Measurements from ENCODE around the gene C16orf46.
A peak's percentile ranks its signal among the peaks of the same experiment; 100 is the strongest.

Gene C16orf46

DNA sequence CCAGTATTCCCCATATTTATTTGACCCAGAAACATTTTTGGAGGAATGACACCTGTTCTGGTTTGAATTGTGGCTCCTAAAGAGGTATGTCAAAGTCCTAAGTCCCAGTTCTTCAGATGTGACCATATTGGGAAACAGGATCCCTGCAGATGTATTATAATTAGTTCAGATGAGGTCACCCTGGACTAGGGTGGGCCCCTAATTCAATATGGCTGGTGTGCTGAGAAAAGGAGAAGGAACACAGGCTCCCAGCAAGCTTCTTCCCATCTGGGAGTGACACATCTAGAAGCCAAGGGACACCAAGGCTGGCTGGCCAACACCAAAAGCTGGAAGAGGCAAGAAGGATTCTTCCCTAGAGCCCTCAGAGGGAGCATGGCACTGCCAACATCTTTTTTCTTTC lies 22.9 kb upstream of the C16orf46 start:
- Histone ChIP-seq H3K36me3 (ENCODE audit: control insufficient read depth, insufficient read depth, low read length) (peaks cover 4% of the 10 kb centered on the region), H3K27me3 (ENCODE audit: control insufficient read depth, insufficient read depth, low read length) (no peaks in the 10 kb centered on the region), H3K9ac (ENCODE audit: low read depth, low read length) (no peak overlapping the region), H3K9me3 (ENCODE audit: control insufficient read depth, insufficient read depth, low read length) (no peaks in the 10 kb centered on the region), H3K4me1 (ENCODE audit: control insufficient read depth, insufficient read depth, low read length) (peaks cover 3% of the 10 kb centered on the region), H3K4me3 (ENCODE audit: low read depth, low read length) (no peak overlapping the region)

DNA sequence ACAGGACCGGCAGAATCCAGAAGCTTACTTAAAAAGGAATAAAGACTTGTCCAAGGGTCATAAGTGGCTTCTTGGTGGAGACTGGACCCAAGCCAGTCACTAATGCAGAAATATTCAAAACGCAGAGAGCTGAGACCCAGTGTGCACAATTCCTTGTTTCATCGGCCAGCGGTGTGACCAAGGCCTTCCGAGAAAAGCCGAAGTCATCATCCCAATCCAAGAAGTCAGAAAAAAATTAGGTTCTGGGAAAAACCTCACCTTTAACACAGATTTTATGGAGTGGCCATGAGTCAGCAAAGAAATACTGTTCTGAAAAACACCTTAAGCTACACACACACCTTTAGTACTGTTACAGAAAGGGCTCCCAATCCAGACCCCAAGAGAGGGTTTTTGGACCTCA lies 20.2 kb upstream of the C16orf46 start:
- Histone ChIP-seq H3K4me3 (ENCODE audit: low read depth, low read length) (no peak overlapping the region), H3K27me3 (ENCODE audit: control insufficient read depth, insufficient read depth, low read length) (no peaks in the 10 kb centered on the region), H3K4me1 (ENCODE audit: control insufficient read depth, insufficient read depth, low read length) (peaks cover 6% of the 10 kb centered on the region), H3K9ac (ENCODE audit: low read depth, low read length) (no peak overlapping the region), H3K9me3 (ENCODE audit: control insufficient read depth, insufficient read depth, low read length) (no peaks in the 10 kb centered on the region), H3K36me3 (ENCODE audit: control insufficient read depth, insufficient read depth, low read length) (peaks cover 4% of the 10 kb centered on the region)

DNA sequence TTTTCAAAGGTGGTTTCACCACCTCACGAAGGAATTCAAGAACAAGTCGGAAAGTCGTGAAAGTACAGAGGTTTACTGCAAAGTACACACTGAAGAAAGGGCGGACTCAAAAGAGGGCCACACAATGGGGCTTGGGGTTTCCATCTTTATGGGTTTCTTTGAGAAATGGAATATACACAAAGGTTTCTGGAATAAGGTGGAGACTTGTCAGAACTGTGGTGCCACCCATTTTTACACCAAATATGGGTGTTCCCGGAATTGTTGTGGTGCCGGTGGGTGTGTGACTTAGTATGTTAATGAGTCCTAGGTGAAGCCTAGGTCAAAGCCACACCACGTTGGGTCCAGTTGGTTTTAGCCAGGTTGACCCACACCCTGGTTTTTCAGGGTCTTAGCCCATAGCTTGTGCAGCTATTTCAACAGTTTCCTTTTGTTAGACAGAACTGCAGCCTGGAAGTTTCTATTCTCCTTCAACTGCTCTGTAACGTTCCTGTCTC lies 19.7 kb upstream of the C16orf46 start:
- Histone ChIP-seq H3K4me3 (ENCODE audit: low read depth, low read length) (peak overlapping the region; percentile 43), H3K9ac (ENCODE audit: low read depth, low read length) (no peak overlapping the region)

DNA sequence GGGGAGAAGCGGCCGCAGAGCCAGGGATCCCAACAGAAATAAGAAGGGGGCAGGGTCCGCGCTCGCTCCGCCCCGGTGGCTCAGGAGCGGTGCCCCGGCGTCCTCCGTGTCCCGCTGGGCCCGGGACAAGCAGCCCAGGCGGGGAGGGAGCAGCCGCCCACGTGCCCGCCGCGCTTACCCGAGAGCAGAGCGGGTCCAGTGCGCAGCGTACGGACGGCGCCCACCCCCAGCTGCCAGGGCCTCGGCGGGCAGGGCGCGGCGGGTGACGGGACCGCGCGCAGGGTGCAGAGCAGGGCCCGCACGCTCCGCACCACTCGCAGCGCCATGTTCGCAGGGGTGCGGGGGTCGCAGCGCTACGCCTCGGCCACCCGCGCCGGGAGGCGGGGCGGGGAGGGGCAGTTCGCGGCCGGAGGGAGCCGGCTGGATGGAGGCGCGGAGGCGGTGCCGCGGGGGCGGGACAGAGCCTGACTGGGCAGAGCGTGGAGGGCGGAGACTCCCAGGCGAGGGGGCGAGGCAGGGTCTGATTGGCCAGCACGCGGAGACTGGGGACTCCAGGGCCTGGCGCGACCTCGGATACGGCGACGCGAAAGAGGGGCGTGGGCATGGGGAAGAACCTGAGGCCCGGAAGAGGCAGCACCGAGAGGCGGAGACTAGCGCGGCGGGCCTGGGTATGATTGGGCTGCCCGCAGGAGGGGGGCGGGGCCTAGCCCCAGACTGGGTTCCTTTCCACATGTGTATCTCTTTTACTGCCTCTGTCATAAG lies 19.1 kb upstream of the C16orf46 start, which contains the start of gene GCSH:
TSS of gene GCSH (minus strand) at position 443 of the 762 bp plus-strand sequence. CDS start at position 326, 117 bp downstream.
- Histone ChIP-seq H3K9ac (ENCODE audit: low read depth, low read length) (peak within 1 kb of the TSS; percentile 37), H3K4me3 (ENCODE audit: low read depth, low read length) (peak within 1 kb of the TSS; percentile 73), H3K36me3 (ENCODE audit: control insufficient read depth, insufficient read depth, low read length) (peaks cover 4% of the 10 kb centered on the region), H3K27me3 (ENCODE audit: control insufficient read depth, insufficient read depth, low read length) (no peaks in the 10 kb centered on the region), H3K9me3 (ENCODE audit: control insufficient read depth, insufficient read depth, low read length) (no peaks in the 10 kb centered on the region), H3K4me1 (ENCODE audit: control insufficient read depth, insufficient read depth, low read length) (peaks cover 6% of the 10 kb centered on the region)

More for the DNA sequence above, 19.7 kb upstream of the C16orf46 start:
- H3K27me3 ChIP-seq (ENCODE audit: control insufficient read depth, insufficient read depth, low read length), result no peaks in the 10 kb centered on the region
- no peaks in the 10 kb centered on the region for H3K9me3 ChIP-seq (ENCODE audit: control insufficient read depth, insufficient read depth, low read length)
- H3K36me3 ChIP-seq (ENCODE audit: control insufficient read depth, insufficient read depth, low read length), result peaks cover 4% of the 10 kb centered on the region
- H3K4me1 ChIP-seq (ENCODE audit: control insufficient read depth, insufficient read depth, low read length), result peaks cover 6% of the 10 kb centered on the region

DNA sequence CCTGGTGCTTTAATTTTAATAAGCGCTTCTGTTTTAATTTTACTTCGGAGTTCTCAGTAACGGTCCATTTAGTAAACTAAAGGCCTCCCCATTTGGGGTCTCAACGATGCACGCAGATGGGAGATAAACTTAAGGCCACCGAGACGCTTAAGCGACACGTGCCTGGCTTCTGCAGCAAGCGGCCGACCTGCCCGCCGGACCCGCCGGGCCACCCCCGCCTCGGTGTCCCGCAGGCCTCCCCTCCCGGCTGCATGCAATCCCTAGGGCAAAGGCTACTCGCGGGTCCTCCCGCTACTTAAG lies 18.6 kb upstream of the C16orf46 start:
- Histone ChIP-seq H3K4me3 (ENCODE audit: low read depth, low read length) (peak overlapping the region; percentile 73), H3K27me3 (ENCODE audit: control insufficient read depth, insufficient read depth, low read length) (no peaks in the 10 kb centered on the region), H3K9me3 (ENCODE audit: control insufficient read depth, insufficient read depth, low read length) (no peaks in the 10 kb centered on the region), H3K36me3 (ENCODE audit: control insufficient read depth, insufficient read depth, low read length) (peaks cover 4% of the 10 kb centered on the region), H3K9ac (ENCODE audit: low read depth, low read length) (peak overlapping the region; percentile 37), H3K4me1 (ENCODE audit: control insufficient read depth, insufficient read depth, low read length) (peaks cover 6% of the 10 kb centered on the region)

DNA sequence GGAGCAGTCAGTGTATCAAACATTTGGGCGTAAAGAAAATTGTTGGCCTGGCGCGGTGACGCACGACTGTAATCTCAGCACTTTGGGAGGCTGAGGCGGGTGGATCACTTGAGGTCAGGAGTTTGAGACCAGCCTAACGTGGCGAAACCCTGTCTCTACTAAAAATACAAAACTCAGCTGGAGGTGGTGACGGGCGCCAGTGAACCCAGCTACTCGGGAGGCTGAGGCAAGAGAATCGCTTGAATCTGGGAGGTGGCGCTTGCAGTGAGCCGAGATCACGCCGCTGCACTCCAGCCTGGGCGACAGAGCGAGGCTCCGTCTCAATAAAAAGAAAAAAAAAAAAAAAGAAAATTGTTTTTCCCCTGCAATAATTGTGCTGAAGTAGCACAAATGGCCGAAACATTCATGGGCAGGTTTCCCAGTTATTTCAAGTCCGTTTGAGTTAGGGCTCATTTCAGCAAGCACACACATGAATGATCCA lies 17.8 kb upstream of the C16orf46 start:
- H3K36me3 ChIP-seq (ENCODE audit: control insufficient read depth, insufficient read depth, low read length), result peaks cover 4% of the 10 kb centered on the region
- H3K9me3 ChIP-seq (ENCODE audit: control insufficient read depth, insufficient read depth, low read length), result no peaks in the 10 kb centered on the region
- peak overlapping the region; percentile 73 for H3K4me3 ChIP-seq (ENCODE audit: low read depth, low read length)
- no peaks in the 10 kb centered on the region for H3K27me3 ChIP-seq (ENCODE audit: control insufficient read depth, insufficient read depth, low read length)
- no peak overlapping the region for H3K9ac ChIP-seq (ENCODE audit: low read depth, low read length)
- H3K4me1 ChIP-seq (ENCODE audit: control insufficient read depth, insufficient read depth, low read length), result peaks cover 6% of the 10 kb centered on the region

DNA sequence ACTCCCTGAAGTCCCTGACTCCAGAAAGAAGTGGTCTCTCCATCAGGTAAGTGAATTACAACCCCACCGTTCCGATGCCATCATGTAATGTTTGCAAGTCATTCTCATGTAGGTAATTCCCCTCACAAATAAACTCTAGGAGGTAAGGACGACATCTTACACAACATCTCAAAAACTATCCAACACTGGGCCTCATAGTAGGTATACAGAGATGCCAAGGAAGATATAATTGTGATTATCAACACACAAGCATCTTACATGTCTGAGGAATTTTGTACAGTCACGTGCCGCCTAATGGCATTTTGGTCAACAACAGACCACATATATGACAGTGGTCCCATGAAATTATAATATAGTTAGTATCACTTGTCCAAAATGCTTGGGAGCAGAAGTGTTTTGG lies 11.8 kb upstream of the C16orf46 start:
- H3K4me1 ChIP-seq (ENCODE audit: control insufficient read depth, insufficient read depth, low read length), result no peaks in the 10 kb centered on the region
- H3K9me3 ChIP-seq (ENCODE audit: control insufficient read depth, insufficient read depth, low read length), result no peaks in the 10 kb centered on the region
- no peak overlapping the region for H3K4me3 ChIP-seq (ENCODE audit: low read depth, low read length)
- no peaks in the 10 kb centered on the region for H3K27me3 ChIP-seq (ENCODE audit: control insufficient read depth, insufficient read depth, low read length)
- H3K36me3 ChIP-seq (ENCODE audit: control insufficient read depth, insufficient read depth, low read length), result peaks cover 5% of the 10 kb centered on the region
- no peak overlapping the region for H3K9ac ChIP-seq (ENCODE audit: low read depth, low read length)

DNA sequence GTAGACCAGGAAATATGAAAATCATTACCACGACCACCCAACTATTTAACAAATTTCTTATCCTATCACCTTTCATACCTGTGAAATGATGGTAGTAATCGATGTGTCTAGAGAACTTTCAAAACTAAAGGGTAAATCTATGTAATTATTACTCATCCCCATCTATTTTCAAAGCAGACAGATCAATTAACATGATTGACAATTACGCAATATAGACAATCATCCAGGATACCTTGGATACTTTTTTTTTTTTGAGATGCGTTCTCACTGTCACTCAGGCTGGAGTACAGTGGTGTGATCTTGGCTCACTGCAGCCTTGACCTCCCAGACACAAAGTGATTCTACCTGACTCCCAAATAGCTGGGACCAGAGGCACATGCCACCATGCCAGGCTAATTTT lies 4.0 kb upstream of the C16orf46 start:
- no peaks in the 10 kb centered on the region for H3K27me3 ChIP-seq (ENCODE audit: control insufficient read depth, insufficient read depth, low read length)
- H3K36me3 ChIP-seq (ENCODE audit: control insufficient read depth, insufficient read depth, low read length), result no peaks in the 10 kb centered on the region
- H3K4me3 ChIP-seq (ENCODE audit: low read depth, low read length), result no peak overlapping the region
- no peak overlapping the region for H3K9ac ChIP-seq (ENCODE audit: low read depth, low read length)
- H3K4me1 ChIP-seq (ENCODE audit: control insufficient read depth, insufficient read depth, low read length), result no peaks in the 10 kb centered on the region
- no peaks in the 10 kb centered on the region for H3K9me3 ChIP-seq (ENCODE audit: control insufficient read depth, insufficient read depth, low read length)

DNA sequence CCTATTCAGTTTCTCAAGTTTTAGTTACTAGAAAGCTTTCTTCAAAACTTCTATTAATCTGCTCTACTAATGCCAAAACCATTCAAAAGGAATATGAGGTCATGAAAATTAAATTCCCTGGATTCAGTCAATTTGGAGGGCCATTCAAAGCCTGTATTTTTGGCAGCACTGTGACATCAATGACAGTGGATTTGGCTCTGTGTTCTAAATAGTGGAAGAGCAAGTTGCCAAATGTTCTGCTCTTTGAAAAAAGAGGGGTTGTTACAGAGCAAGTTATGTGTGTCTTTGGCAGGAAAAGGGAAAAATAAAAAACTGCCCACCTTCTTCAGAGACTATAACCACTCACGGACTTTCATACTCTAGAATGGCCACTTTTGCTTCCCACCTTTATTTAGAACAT lies 3.2 kb upstream of the C16orf46 start:
- Histone ChIP-seq H3K9ac (ENCODE audit: low read depth, low read length) (no peak overlapping the region), H3K36me3 (ENCODE audit: control insufficient read depth, insufficient read depth, low read length) (no peaks in the 10 kb centered on the region), H3K4me3 (ENCODE audit: low read depth, low read length) (no peak overlapping the region), H3K27me3 (ENCODE audit: control insufficient read depth, insufficient read depth, low read length) (no peaks in the 10 kb centered on the region), H3K4me1 (ENCODE audit: control insufficient read depth, insufficient read depth, low read length) (no peaks in the 10 kb centered on the region), H3K9me3 (ENCODE audit: control insufficient read depth, insufficient read depth, low read length) (no peaks in the 10 kb centered on the region)

DNA sequence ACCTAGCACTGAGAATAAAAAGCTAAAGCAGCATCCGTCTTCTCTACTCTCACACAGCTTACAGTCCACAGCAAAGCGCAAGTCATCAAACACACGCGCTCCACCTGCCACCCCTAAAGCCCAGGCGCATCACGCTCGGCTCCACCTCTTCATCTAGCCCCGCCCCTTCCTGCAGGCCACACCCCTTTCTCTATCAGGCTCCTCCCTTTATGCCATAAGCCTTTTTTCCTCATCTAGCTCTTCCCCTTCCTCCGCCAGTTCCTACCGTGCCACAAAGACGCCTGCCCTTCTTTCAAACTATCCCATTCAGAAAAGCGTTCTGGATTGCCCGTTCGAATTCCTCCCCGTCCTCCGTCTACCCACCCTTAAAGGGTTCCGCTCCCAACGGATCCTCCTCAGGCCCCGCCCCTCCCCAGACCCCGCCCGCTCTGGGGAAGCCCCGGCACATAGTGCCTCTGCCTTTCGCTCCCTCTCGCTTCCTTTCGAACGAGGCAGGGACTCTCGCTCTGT lies 417 bp downstream of the C16orf46 start:
- H3K36me3 ChIP-seq (ENCODE audit: control insufficient read depth, insufficient read depth, low read length), result no peaks in the 10 kb centered on the region
- H3K9me3 ChIP-seq (ENCODE audit: control insufficient read depth, insufficient read depth, low read length), result no peaks in the 10 kb centered on the region
- H3K4me1 ChIP-seq (ENCODE audit: control insufficient read depth, insufficient read depth, low read length), result no peaks in the 10 kb centered on the region
- peak overlapping the region; percentile 94 for H3K4me3 ChIP-seq (ENCODE audit: low read depth, low read length)
- H3K9ac ChIP-seq (ENCODE audit: low read depth, low read length), result no peak overlapping the region
- H3K27me3 ChIP-seq (ENCODE audit: control insufficient read depth, insufficient read depth, low read length), result no peaks in the 10 kb centered on the region

DNA sequence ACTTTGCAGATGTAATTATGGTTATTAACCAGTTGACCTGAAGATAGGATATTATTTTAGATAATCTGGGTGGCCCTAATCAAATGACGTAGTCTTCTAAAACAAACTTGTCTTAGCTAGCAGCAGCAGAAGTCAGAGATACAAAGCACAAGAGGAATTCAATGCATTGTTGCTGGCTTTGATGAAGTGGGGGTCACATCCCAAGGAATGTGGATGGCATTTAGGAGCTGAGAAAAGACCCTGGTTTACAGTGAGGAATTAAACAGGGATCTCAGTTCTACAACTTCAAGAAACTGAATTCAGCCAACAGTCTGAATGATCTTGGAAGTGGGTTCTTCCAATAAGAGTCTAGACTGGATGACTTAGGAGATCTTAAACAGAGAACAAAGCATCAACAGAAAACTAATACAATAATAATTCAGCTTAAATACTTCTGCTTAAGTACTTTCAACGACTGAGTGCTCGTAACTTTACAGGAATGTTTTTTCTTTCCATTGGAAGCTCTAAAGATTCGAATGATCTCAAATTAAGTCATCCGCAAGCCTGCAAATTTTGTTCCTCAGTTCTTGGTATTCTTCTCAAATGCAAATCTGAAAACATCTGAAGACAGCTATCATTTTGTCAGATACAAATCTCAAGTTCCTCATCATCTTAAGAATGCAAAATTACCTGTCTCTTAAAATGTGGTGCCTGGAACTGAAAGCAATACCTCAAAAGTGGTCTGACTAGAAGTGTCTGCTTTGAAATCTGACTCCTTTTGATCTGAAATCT lies 3.3 kb downstream of the C16orf46 start:
- Histone ChIP-seq H3K4me3 (ENCODE audit: low read depth, low read length) (no peak overlapping the region), H3K36me3 (ENCODE audit: control insufficient read depth, insufficient read depth, low read length) (no peaks in the 10 kb centered on the region), H3K27me3 (ENCODE audit: control insufficient read depth, insufficient read depth, low read length) (no peaks in the 10 kb centered on the region), H3K9me3 (ENCODE audit: control insufficient read depth, insufficient read depth, low read length) (no peaks in the 10 kb centered on the region), H3K4me1 (ENCODE audit: control insufficient read depth, insufficient read depth, low read length) (no peaks in the 10 kb centered on the region), H3K9ac (ENCODE audit: low read depth, low read length) (no peak overlapping the region)
